Gastrocnemius medialis (tissue), 4 donors: Measurements from ENCODE around the gene ELMO1. TPM values are rescaled to one million over a fixed set of nuclear protein-coding genes. Genes with fewer than 3 reads are reported as not detected.

ENCODE experiments used
- ATAC-seq, 2 donors: fragments of 150-250 bp; one replicate each; pipeline ENCODE4 v1.9.1; 2016
- DNase-seq, 2 donors: peaks; one replicate each; pipeline ENCODE4 v3.0.0-alpha.2; 2019
- H3K27ac ChIP-seq, 4 donors: fragments of 200-600 bp; sonication (generic); 1 replicate in 1 of 4; 2 replicates in 3 of 4; pipeline ENCODE4 v1.5.1; 2016 to 2018; ENCODE audit warnings: mild to moderate bottlenecking in 2 of 4, moderate library complexity in 1 of 4
- H3K27me3 ChIP-seq, 3 donors: fragments of 200-600 bp; sonication (generic) in 2 of 3; 1 replicate in 1 of 3; 2 replicates in 2 of 3; pipeline versions ENCODE4 v1.5.1 to v1.6.0; 2016 to 2019; ENCODE audit warnings: mild to moderate bottlenecking in 1 of 3, moderate library complexity in 1 of 3
- H3K36me3 ChIP-seq, 2 donors: fragments of 200-600 bp; sonication (generic) in 1 of 2; one replicate each; pipeline ENCODE4 v1.5.1; 2017 to 2018
- H3K4me1 ChIP-seq, 2 donors: fragments of 200-600 bp; sonication (generic) in 1 of 2; one replicate each; pipeline ENCODE4 v1.5.1; 2016 to 2017; ENCODE audit warnings: mild to moderate bottlenecking in 2 of 2
- H3K4me3 ChIP-seq, 4 donors: fragments of 200-600 bp; sonication (generic) in 3 of 4; 1 replicate in 1 of 4; 2 replicates in 3 of 4; pipeline ENCODE4 v1.5.1; 2016 to 2019; ENCODE audit warnings: mild to moderate bottlenecking in 2 of 4
- H3K9me3 ChIP-seq, 3 donors: fragments of 200-600 bp; sonication (generic) in 2 of 3; 1 replicate in 1 of 3; 2 replicates in 2 of 3; pipeline ENCODE4 v1.5.1; 2016 to 2019
- POLR2A ChIP-seq, 2 donors: fragments of 450-650 bp; IDR thresholded peaks; one replicate each; pipeline ENCODE4 v1.6.1; 2017; ENCODE audit warnings: antibody characterized with exemption in 2 of 2, mild to moderate bottlenecking in 2 of 2, moderate library complexity in 2 of 2
- in situ Hi-C, 4 donors: fragments of 200-750 bp; cut with MboI; loops; one replicate each; pipeline versions ENCODE4 v1.15.0 to v1.8.0; 2017; ENCODE audit warnings: low sequenced_read_pairs in 4 of 4
- intact Hi-C: fragments of 100-400 bp; cut with DNase I; formaldehyde crosslinking; loops from one replicate; pipeline ENCODE4 v1.15.1; 2023; ENCODE audit warnings: low total_unique reads
- total RNA-seq, 4 donors: library from RNA; depleted of rRNA; stranded (reverse); fragments of >200 nt; gene quantifications; one replicate each; pipeline versions ENCODE4 v1.1.0 to v1.2.3, GENCODE V29; 2016
- TF ChIP-seq, protein P1 (sequence below), 5 experiments: fragments of 450-650 bp in 3 of 5; fragments of 200-600 bp in 2 of 5; sonication (generic) in 2 of 5; IDR thresholded peaks in 4 of 5; conservative IDR thresholded peaks in 1 of 5; 1 replicate in 4 of 5; 2 replicates in 1 of 5; pipeline ENCODE4 v1.5.1; 2016 to 2019; ENCODE audit warnings: antibody characterized with exemption in 5 of 5, mild to moderate bottlenecking in 3 of 5, moderate library complexity in 3 of 5

The ELMO1 gene
- total RNA-seq, 4 donors from 2014 or later = 8.4 to 18.9 (median 14.6) TPM

- Histone ChIP-seq H3K4me1 (peaks cover 18 to 19% of the 10 kb centered on the region in 2 donors), H3K9me3 (no peaks in the 10 kb centered on the region), H3K4me3 (no peak overlapping the region), H3K27ac (no peak overlapping the region), H3K36me3 (no peaks in the 10 kb centered on the region), H3K27me3 (no peaks in the 10 kb centered on the region)
- intact Hi-C loops = loop anchor here (5.0 kb wide), 1 partner anchor 230 kb away; no protein-coding TSS in a partner anchor
- ATAC-seq (no peak), DNase-seq (no peak)
- TF ChIP-seq, protein P1, sequence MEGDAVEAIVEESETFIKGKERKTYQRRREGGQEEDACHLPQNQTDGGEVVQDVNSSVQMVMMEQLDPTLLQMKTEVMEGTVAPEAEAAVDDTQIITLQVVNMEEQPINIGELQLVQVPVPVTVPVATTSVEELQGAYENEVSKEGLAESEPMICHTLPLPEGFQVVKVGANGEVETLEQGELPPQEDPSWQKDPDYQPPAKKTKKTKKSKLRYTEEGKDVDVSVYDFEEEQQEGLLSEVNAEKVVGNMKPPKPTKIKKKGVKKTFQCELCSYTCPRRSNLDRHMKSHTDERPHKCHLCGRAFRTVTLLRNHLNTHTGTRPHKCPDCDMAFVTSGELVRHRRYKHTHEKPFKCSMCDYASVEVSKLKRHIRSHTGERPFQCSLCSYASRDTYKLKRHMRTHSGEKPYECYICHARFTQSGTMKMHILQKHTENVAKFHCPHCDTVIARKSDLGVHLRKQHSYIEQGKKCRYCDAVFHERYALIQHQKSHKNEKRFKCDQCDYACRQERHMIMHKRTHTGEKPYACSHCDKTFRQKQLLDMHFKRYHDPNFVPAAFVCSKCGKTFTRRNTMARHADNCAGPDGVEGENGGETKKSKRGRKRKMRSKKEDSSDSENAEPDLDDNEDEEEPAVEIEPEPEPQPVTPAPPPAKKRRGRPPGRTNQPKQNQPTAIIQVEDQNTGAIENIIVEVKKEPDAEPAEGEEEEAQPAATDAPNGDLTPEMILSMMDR (IDR thresholded peaks at IDR 0.05 in 4 of 5, conservative IDR thresholded peaks at IDR 0.05 in 1 of 5) = no peak
- no peak for TF ChIP-seq POLR2A (IDR thresholded peaks at IDR 0.05)
- in situ Hi-C loops = loop anchor here in 2 of 4 donors (25.0 kb wide), 2 partner anchors 510 to 735 kb away; no protein-coding TSS in a partner anchor
Observed at GRCh38 chr7:37197108-37197507, 251.6 kb downstream of the ELMO1 start.

DNA sequence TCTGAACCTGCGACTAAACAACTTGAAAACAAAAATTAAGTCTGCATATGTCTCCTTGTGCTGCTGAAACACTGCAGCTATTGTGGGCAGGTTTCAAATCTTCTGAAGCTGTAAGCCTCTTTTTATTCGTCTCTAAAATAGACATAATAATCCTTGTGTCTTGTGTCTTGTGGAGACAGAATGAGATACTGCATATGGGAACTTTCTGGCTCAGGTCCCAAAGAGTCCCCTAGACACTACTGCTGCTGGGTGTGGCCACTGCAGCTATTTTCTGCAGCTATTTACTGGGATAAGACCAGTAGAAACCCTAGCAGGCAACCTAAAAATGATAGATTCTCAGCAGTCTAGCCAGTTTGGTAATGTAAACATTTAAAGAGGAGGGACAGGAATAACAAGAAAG, 252.0 kb downstream of the ELMO1 start:
- Histone ChIP-seq H3K27ac (no peak overlapping the region), H3K36me3 (no peaks in the 10 kb centered on the region), H3K9me3 (no peaks in the 10 kb centered on the region), H3K27me3 (no peaks in the 10 kb centered on the region), H3K4me3 (no peak overlapping the region), H3K4me1 (peaks cover 18 to 19% of the 10 kb centered on the region in 2 donors)
- ATAC-seq (no peak), DNase-seq (no peak)
- in situ Hi-C loops = loop anchor here in 2 of 4 donors (25.0 kb wide), 2 partner anchors 509 to 734 kb away; no protein-coding TSS in a partner anchor
- no peak for TF ChIP-seq POLR2A (IDR thresholded peaks at IDR 0.05)
- TF ChIP-seq, protein P1 (IDR thresholded peaks at IDR 0.05 in 4 of 5, conservative IDR thresholded peaks at IDR 0.05 in 1 of 5) = no peak
- intact Hi-C loops = loop anchor here (5.0 kb wide), 1 partner anchor 229 kb away; no protein-coding TSS in a partner anchor

- no peaks in the 10 kb centered on the region for H3K9me3 ChIP-seq
- intact Hi-C loops (loop anchor here (5.0 kb wide), 1 partner anchor 228 kb away; no protein-coding TSS in a partner anchor), in situ Hi-C loops (loop anchor here in 2 of 4 donors (25.0 kb wide), 2 partner anchors 508 to 733 kb away; no protein-coding TSS in a partner anchor)
- no peak for TF ChIP-seq POLR2A (IDR thresholded peaks at IDR 0.05)
- TF ChIP-seq, protein P1 (IDR thresholded peaks at IDR 0.05 in 4 of 5, conservative IDR thresholded peaks at IDR 0.05 in 1 of 5) = no peak
- peaks cover 11 to 16% of the 10 kb centered on the region in 2 donors for H3K4me1 ChIP-seq
- ATAC-seq (no peak), DNase-seq (no peak)
- H3K27ac ChIP-seq = no peak overlapping the region
- H3K27me3 ChIP-seq = no peaks in the 10 kb centered on the region
- no peak overlapping the region for H3K4me3 ChIP-seq
- H3K36me3 ChIP-seq = no peaks in the 10 kb centered on the region
Observed at GRCh38 chr7:37195388-37195787, 253.3 kb downstream of the ELMO1 start.

GRCh38 chr7:37194943-37195342, 253.7 kb downstream of the ELMO1 start:
- Histone ChIP-seq H3K9me3 (no peaks in the 10 kb centered on the region), H3K4me3 (no peak overlapping the region), H3K27me3 (no peaks in the 10 kb centered on the region), H3K36me3 (no peaks in the 10 kb centered on the region), H3K4me1 (peaks cover 11 to 16% of the 10 kb centered on the region in 2 donors), H3K27ac (no peak overlapping the region)
- ATAC-seq = no peak
- TF ChIP-seq, protein P1 (IDR thresholded peaks at IDR 0.05 in 4 of 5, conservative IDR thresholded peaks at IDR 0.05 in 1 of 5) = no peak
- no peak for TF ChIP-seq POLR2A (IDR thresholded peaks at IDR 0.05)
- no peak for DNase-seq
- in situ Hi-C loops = loop anchor here in 2 of 4 donors (25.0 kb wide), 2 partner anchors 508 to 733 kb away; no protein-coding TSS in a partner anchor
- intact Hi-C loops = loop anchor here (5.0 kb wide), 1 partner anchor 228 kb away; no protein-coding TSS in a partner anchor
